OCI-LY3 (cell line): ENCODE measurements around the gene HIC1.

Experiments
- CTCF ChIP-seq: fragments of 200-600, 300-600 bp; sonication (generic); IDR thresholded peaks from 2 replicates; pipeline ENCODE4 v1.5.1; 2014; ENCODE audit warnings: antibody characterized with exemption, low read length, low read depth
- EZH2phosphoT487 ChIP-seq: fragments of 200-600 bp; shearing (Covaris generic); IDR thresholded peaks from 2 replicates; pipeline ENCODE4 v1.6.1; 2018; ENCODE audit warnings: antibody characterized with exemption, mixed run types, low read depth

GRCh38 chr17:2044263-2044894 is 10.5 kb upstream of the HIC1 start:
- TF ChIP-seq CTCF (no peak), EZH2phosphoT487 (no peak)
